HFFc6 (cell line): ENCODE measurements around the gene AKNA. TPM values are rescaled to one million over a fixed set of nuclear protein-coding genes. Genes with fewer than 3 reads are reported as not detected.
A peak's percentile ranks its signal among the peaks of the same experiment; 100 is the strongest.

ENCODE experiments used
- DNase-seq: peaks from one replicate; pipeline ENCODE4 v3.0.0-alpha.2; 2018
- H3K27ac Mint-ChIP-seq: 2 replicates; pipeline ENCODE4 v1.8.0; 2020; ENCODE audit warnings: mild to moderate bottlenecking, mixed read lengths
- H3K27me3 Mint-ChIP-seq: 2 replicates; pipeline ENCODE4 v1.8.0; 2021; ENCODE audit warnings: mild to moderate bottlenecking, moderate library complexity, mixed read lengths; ENCODE audit not compliant: insufficient read depth
- H3K36me3 Mint-ChIP-seq: 2 replicates; pipeline ENCODE4 v1.8.0; 2021; ENCODE audit warnings: low read depth, mixed read lengths
- H3K4me1 Mint-ChIP-seq: 2 replicates; pipeline ENCODE4 v1.8.0; 2020; ENCODE audit warnings: low read depth, mixed read lengths
- H3K4me3 Mint-ChIP-seq: 2 replicates; pipeline ENCODE4 v1.8.0; 2020; ENCODE audit warnings: mild to moderate bottlenecking, moderate library complexity, mixed read lengths
- H3K9me3 Mint-ChIP-seq: 2 replicates; pipeline ENCODE4 v1.8.0; 2020; ENCODE audit warnings: mild to moderate bottlenecking, mixed read lengths
- total RNA-seq, 6 experiments: library from RNA; stranded (reverse); fragmentation: NEBNext Ultra II Directional; extraction: Animal tissue kit (Norgen Biotek cat#: 25700); gene quantifications; 2 replicates in 1 of 6; 3 replicates in 5 of 6; pipeline ENCODE4 v1.2.3, GENCODE V29; 2021
- TF ChIP-seq, protein P1 (sequence below): fragments of 200-600 bp; sonication (generic); IDR thresholded peaks from 2 replicates; pipeline ENCODE4 v1.5.0; 2021; ENCODE audit warnings: antibody characterized with exemption, mild to moderate bottlenecking

AKNA gene
- total RNA-seq, 6 experiments from 2014 or later: 9.3 to 13.1 (median 11.5) TPM

DNA sequence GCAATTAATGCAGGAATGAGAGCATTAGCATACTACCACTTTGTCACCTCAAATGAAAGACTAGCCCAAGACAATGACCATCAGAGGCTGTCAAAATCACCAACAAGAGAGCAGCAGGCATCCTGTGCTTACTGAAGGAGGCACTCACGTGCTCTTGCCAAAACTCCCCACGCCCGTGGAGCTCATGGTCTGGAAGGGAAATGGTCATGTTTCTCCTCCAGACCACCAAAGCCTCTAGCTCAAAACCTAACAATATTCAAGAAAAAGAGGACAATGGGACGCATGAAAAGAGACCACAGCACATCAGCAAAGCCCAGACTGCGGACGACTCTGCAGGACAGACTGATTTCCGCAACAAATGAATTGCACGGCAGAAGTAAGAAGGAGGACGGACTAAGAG is 12.8 kb downstream of the AKNA start:
- H3K4me1 Mint-ChIP-seq: peaks cover 12% of the 10 kb centered on the region
- H3K4me3 Mint-ChIP-seq: no peak overlapping the region
- H3K36me3 Mint-ChIP-seq: peaks cover 14% of the 10 kb centered on the region
- H3K9me3 Mint-ChIP-seq: no peaks in the 10 kb centered on the region
- TF ChIP-seq, protein P1, sequence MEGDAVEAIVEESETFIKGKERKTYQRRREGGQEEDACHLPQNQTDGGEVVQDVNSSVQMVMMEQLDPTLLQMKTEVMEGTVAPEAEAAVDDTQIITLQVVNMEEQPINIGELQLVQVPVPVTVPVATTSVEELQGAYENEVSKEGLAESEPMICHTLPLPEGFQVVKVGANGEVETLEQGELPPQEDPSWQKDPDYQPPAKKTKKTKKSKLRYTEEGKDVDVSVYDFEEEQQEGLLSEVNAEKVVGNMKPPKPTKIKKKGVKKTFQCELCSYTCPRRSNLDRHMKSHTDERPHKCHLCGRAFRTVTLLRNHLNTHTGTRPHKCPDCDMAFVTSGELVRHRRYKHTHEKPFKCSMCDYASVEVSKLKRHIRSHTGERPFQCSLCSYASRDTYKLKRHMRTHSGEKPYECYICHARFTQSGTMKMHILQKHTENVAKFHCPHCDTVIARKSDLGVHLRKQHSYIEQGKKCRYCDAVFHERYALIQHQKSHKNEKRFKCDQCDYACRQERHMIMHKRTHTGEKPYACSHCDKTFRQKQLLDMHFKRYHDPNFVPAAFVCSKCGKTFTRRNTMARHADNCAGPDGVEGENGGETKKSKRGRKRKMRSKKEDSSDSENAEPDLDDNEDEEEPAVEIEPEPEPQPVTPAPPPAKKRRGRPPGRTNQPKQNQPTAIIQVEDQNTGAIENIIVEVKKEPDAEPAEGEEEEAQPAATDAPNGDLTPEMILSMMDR: no peak
- H3K27ac Mint-ChIP-seq: no peak overlapping the region
- peaks cover 3% of the 10 kb centered on the region; the same call in 1 of the 2 replicates for H3K27me3 Mint-ChIP-seq
- no peak for DNase-seq

GRCh38 chr9:114373960-114374730 is 13.6 kb downstream of the AKNA start:
- Mint-ChIP-seq H3K4me3 (no peak overlapping the region), H3K27me3 (peaks cover 3% of the 10 kb centered on the region; the same call in 1 of the 2 replicates), H3K4me1 (peaks cover 12% of the 10 kb centered on the region), H3K36me3 (peaks cover 12% of the 10 kb centered on the region), H3K9me3 (no peaks in the 10 kb centered on the region), H3K27ac (no peak overlapping the region)
- no peak for DNase-seq
- TF ChIP-seq, protein P1: no peak

- H3K9me3 Mint-ChIP-seq: no peaks in the 10 kb centered on the region
- H3K36me3 Mint-ChIP-seq: peaks cover 5% of the 10 kb centered on the region
- no peak overlapping the region for H3K4me3 Mint-ChIP-seq
- H3K4me1 Mint-ChIP-seq: peaks cover 12% of the 10 kb centered on the region
- H3K27ac Mint-ChIP-seq: peak overlapping the region; percentile 85; the same call in 1 of the 2 replicates
- DNase-seq: no peak
- H3K27me3 Mint-ChIP-seq: peaks cover 3% of the 10 kb centered on the region; the same call in 1 of the 2 replicates
- TF ChIP-seq, protein P1: no peak
Measured at GRCh38 chr9:114372921-114373448, 14.8 kb downstream of the AKNA start.

DNA sequence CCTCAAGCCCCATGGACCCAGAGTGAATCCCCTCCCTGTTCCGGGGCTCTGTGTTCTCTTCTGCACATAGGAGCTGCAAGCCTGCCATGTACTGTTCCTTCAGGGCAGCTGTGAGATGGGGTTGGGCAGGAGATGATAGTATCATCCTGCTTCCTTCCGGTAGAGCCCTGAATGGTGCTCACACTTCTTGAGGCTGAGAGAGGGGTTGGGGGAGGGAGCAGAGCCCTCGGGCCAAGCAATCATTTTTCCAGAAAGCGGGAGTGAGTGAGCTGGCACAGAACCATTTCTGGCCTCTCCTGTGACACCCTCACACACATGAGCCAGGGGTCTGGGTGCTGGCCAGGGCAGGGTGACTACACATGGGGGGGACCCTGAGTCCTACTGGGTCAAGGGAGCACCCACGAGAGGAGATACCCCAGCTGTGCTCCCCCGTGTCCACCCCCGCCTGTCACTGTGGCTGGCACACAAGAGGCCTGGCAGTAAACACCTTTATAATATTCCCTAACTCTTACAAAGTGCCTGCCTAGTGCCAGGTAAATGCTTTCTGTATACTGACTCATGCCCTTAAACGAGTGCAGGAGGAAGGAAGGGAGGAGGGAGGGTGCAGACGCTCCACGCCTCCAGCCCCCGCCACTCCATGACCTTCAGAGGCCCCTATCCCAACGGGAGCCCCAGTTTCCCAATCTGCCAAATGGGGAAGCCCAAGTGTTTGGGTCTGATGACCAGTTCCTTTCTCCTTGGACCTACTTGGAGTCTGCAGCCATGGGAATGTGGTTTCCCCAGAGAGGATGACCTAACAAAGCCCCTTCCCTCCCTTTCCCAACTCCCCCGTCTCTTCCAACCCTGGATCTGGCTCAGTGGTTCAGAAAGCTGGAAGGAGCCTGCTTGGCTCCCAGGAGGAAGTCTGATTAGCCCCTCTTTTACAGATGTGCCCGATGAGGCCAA is 15.5 kb downstream of the AKNA start:
- Mint-ChIP-seq H3K4me3 (peak overlapping the region; percentile 11; the same call in 1 of the 2 replicates), H3K36me3 (no peaks in the 10 kb centered on the region; the same call in 1 of the 2 replicates), H3K27ac (peak overlapping the region; percentile 85), H3K9me3 (no peaks in the 10 kb centered on the region), H3K27me3 (peaks cover 3% of the 10 kb centered on the region; the same call in 1 of the 2 replicates), H3K4me1 (peaks cover 13% of the 10 kb centered on the region)
- DNase-seq: peak; percentile 65
- TF ChIP-seq, protein P1: no peak

DNA sequence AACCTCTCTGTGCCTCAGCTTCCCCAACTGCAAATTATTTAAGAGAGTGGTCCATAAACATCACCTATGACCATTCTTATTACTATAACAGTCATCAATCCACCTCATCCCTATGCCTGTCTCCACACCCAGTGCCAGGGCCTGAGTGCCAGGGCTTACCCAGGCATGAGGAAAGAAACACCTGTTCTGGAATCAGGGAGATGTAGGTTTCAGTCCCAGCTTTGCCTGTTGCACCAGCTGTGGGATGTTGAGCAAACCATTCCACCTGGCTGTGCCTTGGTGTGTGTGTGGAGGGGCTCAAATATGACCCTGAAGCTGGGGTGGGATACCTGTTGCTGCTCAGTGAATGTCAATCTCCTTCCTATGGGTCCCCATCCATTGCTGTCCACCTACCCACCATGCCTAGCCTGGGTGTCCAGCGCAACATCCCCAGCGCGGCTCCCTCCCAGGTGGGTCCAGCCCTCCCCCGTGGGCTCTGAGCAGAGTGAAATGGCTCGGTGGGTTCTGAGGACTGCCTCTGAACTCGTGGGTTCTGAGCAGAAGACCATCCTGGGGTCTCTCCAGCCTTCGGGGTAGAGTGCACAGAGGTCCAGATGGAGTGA is 16.3 kb downstream of the AKNA start:
- H3K4me3 Mint-ChIP-seq: peak overlapping the region; percentile 11; the same call in 1 of the 2 replicates
- DNase-seq: no peak
- peaks cover 21% of the 10 kb centered on the region for H3K4me1 Mint-ChIP-seq
- TF ChIP-seq, protein P1: no peak
- H3K9me3 Mint-ChIP-seq: no peaks in the 10 kb centered on the region
- H3K36me3 Mint-ChIP-seq: no peaks in the 10 kb centered on the region; the same call in 1 of the 2 replicates
- H3K27ac Mint-ChIP-seq: peak overlapping the region; percentile 85; the same call in 1 of the 2 replicates
- H3K27me3 Mint-ChIP-seq: peaks cover 3% of the 10 kb centered on the region; the same call in 1 of the 2 replicates
